ENCODE data around the gene GRID1.
"Not testable (repeated sequence)": the region's sequence is repeated elsewhere in the genome, so short reads cannot be mapped to it uniquely, and the experiment has no call there.

Gene GRID1

GRCh38 chr10:86110156-86110786 is 256.3 kb downstream of the GRID1 start:
- H3K27me3 ChIP-seq (ENCODE audit: low read depth) = no peaks in the 10 kb centered on the region
- H3K4me1 ChIP-seq = no peaks in the 10 kb centered on the region
- no peak overlapping the region for H3K4me3 ChIP-seq
- no peak for DNase-seq (ENCODE audit: low spot score in 2 of 2)
- no peaks in the 10 kb centered on the region for H3K36me3 ChIP-seq (replicated peaks)
- in situ Hi-C loops (cut with MboI; ENCODE audit: low sequenced_read_pairs) = no loop called here
- no peaks in the 10 kb centered on the region for H3K9me3 ChIP-seq

- H3K36me3 ChIP-seq (replicated peaks) = no peaks in the 10 kb centered on the region
Measured at GRCh38 chr10:86109421-86109820, 257.2 kb downstream of the GRID1 start.

GRCh38 chr10:86108696-86109095 is 257.9 kb downstream of the GRID1 start:
- no peaks in the 10 kb centered on the region for H3K4me1 ChIP-seq
- no peaks in the 10 kb centered on the region for H3K27me3 ChIP-seq (ENCODE audit: low read depth)
- in situ Hi-C loops (cut with MboI; ENCODE audit: low sequenced_read_pairs) = no loop called here
- no peaks in the 10 kb centered on the region for H3K9me3 ChIP-seq
- H3K4me3 ChIP-seq = no peak overlapping the region
- no peak for DNase-seq (ENCODE audit: low spot score in 2 of 2)
- H3K36me3 ChIP-seq (replicated peaks) = no peaks in the 10 kb centered on the region

More at GRCh38 chr10:86109421-86109820, 257.2 kb downstream of the GRID1 start:
- DNase-seq (ENCODE audit: low spot score in 2 of 2) = no peak
- Histone ChIP-seq H3K27me3 (ENCODE audit: low read depth) (no peaks in the 10 kb centered on the region), H3K4me1 (no peaks in the 10 kb centered on the region), H3K4me3 (no peak overlapping the region), H3K9me3 (no peaks in the 10 kb centered on the region)
- in situ Hi-C loops (cut with MboI; ENCODE audit: low sequenced_read_pairs) = no loop called here

DNA sequence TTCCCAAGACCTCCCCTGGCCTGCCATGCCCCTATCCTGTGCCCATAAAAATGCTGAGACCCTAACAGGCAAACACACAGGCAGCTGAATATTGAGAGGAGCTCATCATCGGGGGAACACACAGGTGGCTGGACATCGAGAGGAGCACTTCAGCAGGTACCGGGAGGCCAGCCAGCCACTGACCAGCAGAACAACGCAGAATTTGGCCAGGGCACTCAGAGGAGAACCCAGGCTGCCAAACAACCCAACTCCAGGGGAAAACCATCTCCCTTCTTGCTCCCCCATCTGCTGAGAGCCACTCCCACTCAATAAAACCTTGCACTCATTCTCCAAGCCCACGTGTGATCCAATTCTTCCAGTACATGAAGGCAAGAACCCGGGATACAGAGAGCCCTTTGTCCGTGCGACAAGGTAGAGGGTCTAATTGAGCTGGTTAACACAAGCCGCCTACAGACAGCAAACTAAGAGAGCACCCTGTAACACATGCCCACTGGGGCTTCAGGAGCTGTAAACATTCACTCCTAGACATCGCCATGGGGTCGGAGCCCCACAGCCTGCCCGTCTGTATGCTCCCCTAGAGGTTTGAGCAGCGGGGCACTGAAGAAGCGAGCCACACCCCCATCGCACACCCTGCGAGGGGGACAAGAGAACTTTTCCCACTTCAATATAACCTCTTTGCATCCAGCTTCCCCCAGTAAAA is 258.8 kb downstream of the GRID1 start:
- H3K9me3 ChIP-seq; H3K4me3 ChIP-seq; in situ Hi-C loops (cut with MboI; ENCODE audit: low sequenced_read_pairs); H3K4me1 ChIP-seq; DNase-seq (ENCODE audit: low spot score in 2 of 2); H3K27me3 ChIP-seq (ENCODE audit: low read depth); H3K36me3 ChIP-seq (replicated peaks): not testable (repeated sequence)

DNA sequence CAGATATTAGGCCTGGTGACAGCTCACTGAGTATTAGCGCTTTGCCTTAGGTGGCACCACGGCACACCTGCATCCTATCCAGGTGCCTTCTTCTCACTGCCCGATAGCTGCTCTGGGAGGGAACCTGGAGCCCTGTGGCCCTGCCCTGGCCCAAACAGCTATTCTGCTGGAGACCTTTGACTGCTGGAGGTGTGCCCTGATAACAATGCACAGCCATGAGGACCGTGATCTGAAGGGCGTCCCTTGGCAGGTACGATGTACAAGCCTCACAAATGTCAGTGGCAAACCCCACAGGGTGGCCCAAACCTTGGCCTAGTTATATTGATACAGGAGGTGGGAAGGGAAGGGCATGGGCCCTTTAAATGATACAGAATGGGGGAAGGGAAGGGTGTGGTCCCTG is 259.5 kb downstream of the GRID1 start:
- no peaks in the 10 kb centered on the region for H3K4me1 ChIP-seq
- no peaks in the 10 kb centered on the region for H3K36me3 ChIP-seq (replicated peaks)
- H3K9me3 ChIP-seq = no peaks in the 10 kb centered on the region
- no peak for DNase-seq (ENCODE audit: low spot score in 2 of 2)
- no peak overlapping the region for H3K4me3 ChIP-seq
- no peaks in the 10 kb centered on the region for H3K27me3 ChIP-seq (ENCODE audit: low read depth)
- in situ Hi-C loops (cut with MboI; ENCODE audit: low sequenced_read_pairs) = no loop called here

DNA sequence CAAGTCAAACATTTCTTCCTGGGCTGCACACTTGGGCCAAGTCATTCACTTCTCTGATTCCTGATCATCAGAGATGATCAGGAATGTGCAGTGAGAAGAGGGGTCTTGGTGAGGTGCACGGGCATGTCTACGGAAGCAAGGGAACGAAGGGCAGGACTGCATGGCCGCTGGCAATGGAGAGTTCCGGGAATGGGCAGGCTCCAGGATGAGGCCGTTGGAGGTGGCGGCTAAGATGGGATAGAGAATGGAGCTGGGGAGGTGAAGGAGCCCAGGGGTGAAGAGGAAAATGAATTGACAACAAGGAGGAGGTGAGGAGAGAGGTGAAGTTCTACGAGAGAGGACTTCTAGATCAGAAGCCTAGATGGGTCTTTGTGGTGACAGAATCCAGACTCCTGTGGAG is 260.0 kb downstream of the GRID1 start:
- Histone ChIP-seq H3K9me3 (no peaks in the 10 kb centered on the region), H3K27me3 (ENCODE audit: low read depth) (no peaks in the 10 kb centered on the region), H3K4me1 (no peaks in the 10 kb centered on the region), H3K36me3 (replicated peaks) (no peaks in the 10 kb centered on the region), H3K4me3 (no peak overlapping the region)
- DNase-seq (ENCODE audit: low spot score in 2 of 2) = no peak
- in situ Hi-C loops (cut with MboI; ENCODE audit: low sequenced_read_pairs) = no loop called here

DNA sequence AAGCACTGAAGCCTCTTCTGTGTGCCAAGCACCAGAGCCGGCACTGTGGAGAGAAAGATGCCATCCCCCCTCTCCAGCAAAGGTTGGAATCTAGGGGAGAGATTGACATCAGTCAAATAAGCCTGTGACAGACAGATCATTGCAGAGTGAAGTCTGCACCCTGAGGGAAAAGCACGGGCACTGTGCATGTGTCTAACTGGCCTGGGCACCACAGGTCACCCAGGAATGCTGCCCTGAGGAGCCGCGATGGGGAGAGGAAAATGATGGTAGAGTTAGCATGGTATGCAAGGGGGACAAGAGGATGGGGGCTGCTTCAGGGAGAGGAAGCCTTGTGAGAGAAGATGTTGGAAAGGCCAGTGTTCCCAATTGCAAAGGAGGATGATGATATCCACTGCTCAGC is 261.0 kb downstream of the GRID1 start:
- no peaks in the 10 kb centered on the region for H3K27me3 ChIP-seq (ENCODE audit: low read depth)
- H3K4me1 ChIP-seq = no peaks in the 10 kb centered on the region
- H3K9me3 ChIP-seq = no peaks in the 10 kb centered on the region
- no peaks in the 10 kb centered on the region for H3K36me3 ChIP-seq (replicated peaks)
- in situ Hi-C loops (cut with MboI; ENCODE audit: low sequenced_read_pairs) = no loop called here
- H3K4me3 ChIP-seq = no peak overlapping the region
- DNase-seq (ENCODE audit: low spot score in 2 of 2) = no peak

DNA sequence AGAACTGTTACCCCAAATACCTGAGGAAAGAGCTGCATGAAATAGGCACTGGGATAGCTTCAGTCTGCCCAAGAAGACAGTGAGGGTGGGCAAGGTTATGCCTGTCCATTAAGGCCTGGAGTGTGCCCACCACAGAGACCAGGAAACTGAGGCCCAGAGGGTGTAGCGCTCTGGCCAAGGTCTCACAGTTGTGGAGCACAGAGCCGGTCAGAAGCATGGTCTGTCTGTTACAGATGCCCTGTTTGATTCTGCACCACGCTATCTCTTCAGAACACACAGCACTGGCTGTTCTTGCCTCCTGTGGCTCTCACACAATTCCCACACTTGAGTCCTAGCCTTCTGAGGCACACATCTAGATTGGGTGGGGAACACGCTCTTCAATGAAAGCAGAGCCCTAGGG is 261.4 kb downstream of the GRID1 start:
- no peaks in the 10 kb centered on the region for H3K27me3 ChIP-seq (ENCODE audit: low read depth)
- in situ Hi-C loops (cut with MboI; ENCODE audit: low sequenced_read_pairs) = no loop called here
- H3K9me3 ChIP-seq = no peaks in the 10 kb centered on the region
- no peaks in the 10 kb centered on the region for H3K4me1 ChIP-seq
- DNase-seq (ENCODE audit: low spot score in 2 of 2) = no peak
- H3K36me3 ChIP-seq (replicated peaks) = no peaks in the 10 kb centered on the region
- H3K4me3 ChIP-seq = no peak overlapping the region

- in situ Hi-C loops (cut with MboI; ENCODE audit: low sequenced_read_pairs) = no loop called here
- H3K9me3 ChIP-seq = no peaks in the 10 kb centered on the region
- H3K4me1 ChIP-seq = no peaks in the 10 kb centered on the region
- H3K27me3 ChIP-seq (ENCODE audit: low read depth) = no peaks in the 10 kb centered on the region
- no peak for DNase-seq (ENCODE audit: low spot score in 2 of 2)
- H3K36me3 ChIP-seq (replicated peaks) = no peaks in the 10 kb centered on the region
- no peak overlapping the region for H3K4me3 ChIP-seq
Measured at GRCh38 chr10:86104611-86105145, 261.9 kb downstream of the GRID1 start.

DNA sequence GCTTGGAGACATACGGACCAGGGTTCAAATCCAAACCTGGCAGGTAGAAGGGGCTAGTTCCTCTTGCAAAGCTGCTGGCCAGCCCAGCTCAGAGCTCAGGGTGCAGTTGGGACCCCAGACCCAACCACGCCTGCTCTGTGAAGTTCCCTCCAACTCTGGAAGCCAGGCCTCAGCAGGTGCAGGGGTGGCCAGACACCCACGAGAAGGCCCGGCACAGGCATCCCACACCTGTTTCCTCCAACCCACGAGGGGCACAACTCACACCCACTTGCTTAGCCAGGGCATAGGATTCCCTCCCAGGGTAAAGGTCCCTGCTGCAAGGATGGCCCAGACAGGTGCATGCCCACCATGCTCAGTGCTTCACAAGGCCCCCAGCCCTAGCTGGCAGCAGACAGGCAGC is 262.4 kb downstream of the GRID1 start:
- Histone ChIP-seq H3K27me3 (ENCODE audit: low read depth) (no peaks in the 10 kb centered on the region), H3K9me3 (no peaks in the 10 kb centered on the region)

DNA sequence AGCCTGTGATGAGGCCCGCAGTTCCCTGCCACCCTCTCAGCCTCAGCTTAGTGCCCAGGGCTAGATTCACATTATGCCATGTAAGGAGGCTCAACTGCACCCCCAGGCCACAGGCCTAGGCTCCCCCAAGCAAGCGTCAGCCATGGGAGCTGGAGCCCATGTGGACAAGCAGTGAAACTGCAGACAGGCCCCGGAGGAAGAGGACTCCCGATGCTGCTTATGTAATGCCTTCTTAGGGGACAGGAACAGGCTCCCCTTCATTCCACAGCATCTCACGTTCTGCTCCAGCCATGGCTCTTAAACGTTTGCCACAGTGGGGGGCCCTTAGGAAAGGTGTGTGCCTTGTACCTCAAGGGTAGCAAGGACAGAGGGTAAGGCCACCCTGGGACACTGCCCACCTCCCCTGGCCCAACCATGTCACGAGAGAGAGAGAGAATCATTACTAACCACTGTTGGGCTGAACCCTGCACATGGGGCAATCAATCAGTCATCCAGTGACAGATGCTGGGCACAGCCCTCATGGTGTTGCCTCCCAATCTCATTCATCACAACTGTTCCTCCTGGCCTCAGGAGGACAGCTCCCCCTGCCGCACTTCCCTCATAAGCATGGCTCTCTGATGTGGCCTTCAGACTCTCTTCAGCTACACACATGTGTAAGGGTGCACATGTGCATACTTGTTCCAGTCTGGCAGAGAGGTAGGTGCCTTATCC is 263.0 kb downstream of the GRID1 start:
- no peak for DNase-seq (ENCODE audit: low spot score in 2 of 2)
- in situ Hi-C loops (cut with MboI; ENCODE audit: low sequenced_read_pairs) = no loop called here

More for the DNA sequence above, 262.4 kb downstream of the GRID1 start:
- H3K4me3 ChIP-seq = no peak overlapping the region
- DNase-seq (ENCODE audit: low spot score in 2 of 2) = no peak
- in situ Hi-C loops (cut with MboI; ENCODE audit: low sequenced_read_pairs) = no loop called here
- H3K4me1 ChIP-seq = no peaks in the 10 kb centered on the region
- no peaks in the 10 kb centered on the region for H3K36me3 ChIP-seq (replicated peaks)

DNA sequence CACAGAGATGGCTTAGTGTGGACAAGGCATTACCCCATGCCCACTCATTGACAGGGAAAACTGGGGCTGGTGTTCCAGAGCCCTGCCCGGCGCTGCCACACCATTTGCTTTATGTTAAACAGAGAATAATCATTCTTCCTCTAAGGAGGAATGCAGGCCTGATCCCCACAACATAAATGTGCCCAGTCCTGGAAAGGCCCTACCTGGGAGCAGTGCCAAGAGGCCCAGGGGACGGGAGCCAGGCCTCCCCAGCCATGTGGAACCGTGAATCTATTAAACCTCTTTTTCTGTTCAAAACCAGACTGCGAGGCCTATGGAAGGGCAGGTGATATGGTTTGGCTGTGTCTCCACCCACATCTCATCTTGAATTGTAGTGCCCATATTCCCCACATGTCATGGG is 264.1 kb downstream of the GRID1 start:
- DNase-seq (ENCODE audit: low spot score in 2 of 2) = no peak
- H3K4me3 ChIP-seq = no peak overlapping the region
- H3K36me3 ChIP-seq (replicated peaks) = no peaks in the 10 kb centered on the region
- no peaks in the 10 kb centered on the region for H3K27me3 ChIP-seq (ENCODE audit: low read depth)
- H3K4me1 ChIP-seq = no peaks in the 10 kb centered on the region
- in situ Hi-C loops (cut with MboI; ENCODE audit: low sequenced_read_pairs) = no loop called here
- H3K9me3 ChIP-seq = no peaks in the 10 kb centered on the region

More for the DNA sequence above, 263.0 kb downstream of the GRID1 start:
- no peaks in the 10 kb centered on the region for H3K9me3 ChIP-seq
- H3K27me3 ChIP-seq (ENCODE audit: low read depth) = no peaks in the 10 kb centered on the region
- no peaks in the 10 kb centered on the region for H3K4me1 ChIP-seq
- H3K4me3 ChIP-seq = no peak overlapping the region
- no peaks in the 10 kb centered on the region for H3K36me3 ChIP-seq (replicated peaks)

GRCh38 chr10:86102031-86102430 is 264.6 kb downstream of the GRID1 start:
- H3K36me3 ChIP-seq (replicated peaks) = no peaks in the 10 kb centered on the region
- in situ Hi-C loops (cut with MboI; ENCODE audit: low sequenced_read_pairs) = no loop called here
- H3K4me1 ChIP-seq = no peaks in the 10 kb centered on the region
- H3K9me3 ChIP-seq = no peaks in the 10 kb centered on the region
- H3K27me3 ChIP-seq (ENCODE audit: low read depth) = no peaks in the 10 kb centered on the region
- H3K4me3 ChIP-seq = no peak overlapping the region
- no peak for DNase-seq (ENCODE audit: low spot score in 2 of 2)

DNA sequence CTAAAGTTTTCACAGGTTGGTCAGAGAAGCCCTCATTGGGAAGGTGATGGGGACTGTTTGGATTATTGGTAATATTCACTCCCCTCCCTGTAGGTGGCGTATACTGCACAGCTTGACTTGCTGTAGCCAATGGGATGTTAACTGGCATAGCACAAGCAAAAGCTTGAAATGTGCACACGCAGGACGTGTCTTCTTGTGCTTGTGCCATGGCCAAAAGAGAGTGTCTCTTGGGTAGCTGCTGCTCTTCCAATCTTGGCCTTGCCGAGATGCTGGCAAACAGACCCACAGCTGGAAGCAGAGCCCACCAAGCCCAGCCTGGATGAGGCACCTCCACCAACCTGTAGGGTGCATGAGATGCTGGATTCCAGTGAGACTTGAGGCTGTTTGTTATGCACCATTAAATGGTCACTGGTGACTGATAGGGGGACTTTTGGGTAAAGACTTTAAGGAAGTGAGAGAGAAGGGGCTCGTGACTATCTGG is 266.0 kb downstream of the GRID1 start:
- H3K4me1 ChIP-seq = no peaks in the 10 kb centered on the region
- peak; percentile 21 to 24 for DNase-seq (ENCODE audit: low spot score in 2 of 2)
- in situ Hi-C loops (cut with MboI; ENCODE audit: low sequenced_read_pairs) = no loop called here

More for the DNA sequence above, 266.0 kb downstream of the GRID1 start:
- H3K9me3 ChIP-seq = no peaks in the 10 kb centered on the region
- no peak overlapping the region for H3K4me3 ChIP-seq
- H3K36me3 ChIP-seq (replicated peaks) = no peaks in the 10 kb centered on the region
- no peaks in the 10 kb centered on the region for H3K27me3 ChIP-seq (ENCODE audit: low read depth)
